CD14-positive monocyte (primary cell): ENCODE measurements around the gene HCCS. TPM values are rescaled to one million over a fixed set of nuclear protein-coding genes. Genes with fewer than 3 reads are reported as not detected.

Experiments used
- DNase-seq, 3 donors: peaks; one replicate each; pipeline ENCODE4 v3.0.0-alpha.2; 2011 to 2022
- H2AFZ ChIP-seq: 2 replicates; pipeline ENCODE4 v1.6.0; 2012; ENCODE audit warnings: mild to moderate bottlenecking, low read depth, low read length, inconsistent platforms; ENCODE audit not compliant: insufficient read depth, poor library complexity, severe bottlenecking
- H3K27ac ChIP-seq, 2 donors: 1 replicate in 1 of 2; 2 replicates in 1 of 2; pipeline ENCODE4 v1.5.1; 2012 to 2013; ENCODE audit warnings: low read length in 2 of 2, control low read depth in 1 of 2, inconsistent platforms in 1 of 2, low read depth in 1 of 2, mild to moderate bottlenecking in 1 of 2
- H3K27me3 ChIP-seq, 2 donors: one replicate each; pipeline versions ENCODE4 v1.6.0 to v1.6.1; 2011 to 2013; ENCODE audit warnings: low read length in 2 of 2; ENCODE audit not compliant: control insufficient read depth in 2 of 2, insufficient read depth in 2 of 2
- H3K36me3 ChIP-seq, 2 donors: replicated peaks in 1 of 2; 1 replicate in 1 of 2; 2 replicates in 1 of 2; pipeline versions ENCODE4 v1.5.1 to v1.6.1; 2012 to 2013; ENCODE audit warnings: low read length in 2 of 2, control low read depth in 1 of 2, inconsistent platforms in 1 of 2, mild to moderate bottlenecking in 1 of 2; ENCODE audit not compliant: insufficient read depth in 2 of 2, control insufficient read depth in 1 of 2
- H3K4me1 ChIP-seq, 2 donors: 1 replicate in 1 of 2; 2 replicates in 1 of 2; pipeline versions ENCODE4 v1.5.1 to v1.6.1; 2012 to 2013; ENCODE audit warnings: low read length in 2 of 2, control low read depth in 1 of 2, inconsistent platforms in 1 of 2, mild to moderate bottlenecking in 1 of 2, moderate library complexity in 1 of 2; ENCODE audit not compliant: insufficient read depth in 2 of 2, control insufficient read depth in 1 of 2
- H3K4me2 ChIP-seq: replicated peaks from 2 replicates; pipeline ENCODE3; 2012; ENCODE audit warnings: low read length, moderate library complexity, mild to moderate bottlenecking; ENCODE audit not compliant: poor library complexity, severe bottlenecking; ENCODE audit errors: extremely low read depth
- H3K4me3 ChIP-seq, 3 experiments: fragments of 200-600 bp in 1 of 3; sonication (generic) in 1 of 3; replicated peaks in 1 of 3; 1 replicate in 2 of 3; 2 replicates in 1 of 3; pipeline ENCODE4 v1.5.1; 2011 to 2013; ENCODE audit warnings: low read length in 3 of 3, mild to moderate bottlenecking in 3 of 3, control low read depth in 2 of 3, low read depth in 2 of 3, inconsistent platforms in 1 of 3, moderate library complexity in 1 of 3
- H3K79me2 ChIP-seq: 2 replicates; pipeline ENCODE4 v1.6.0; 2012; ENCODE audit warnings: mild to moderate bottlenecking, control low read depth, inconsistent platforms, low read length, moderate library complexity; ENCODE audit not compliant: insufficient read depth
- H3K9ac ChIP-seq: 2 replicates; pipeline ENCODE4 v1.6.0; 2017; ENCODE audit warnings: low read length, mild to moderate bottlenecking; ENCODE audit not compliant: insufficient read depth, poor library complexity, severe bottlenecking
- H3K9me3 ChIP-seq, 2 donors: replicated peaks in 1 of 2; 1 replicate in 1 of 2; 2 replicates in 1 of 2; pipeline versions ENCODE4 v1.5.1 to v1.6.1; 2012 to 2013; ENCODE audit warnings: low read length in 2 of 2, control low read depth in 1 of 2; ENCODE audit not compliant: control insufficient read depth in 1 of 2, insufficient read depth in 1 of 2
- H4K20me1 ChIP-seq: 2 replicates; pipeline ENCODE4 v1.6.0; 2012; ENCODE audit warnings: mild to moderate bottlenecking, low read length, control low read depth, moderate library complexity; ENCODE audit not compliant: insufficient read depth
- H3K27ac Mint-ChIP-seq, 7 donors: one replicate each; pipeline ENCODE4 v1.8.0; 2020; ENCODE audit warnings: mild to moderate bottlenecking in 7 of 7, mixed read lengths in 7 of 7, moderate library complexity in 6 of 7, inconsistent platforms in 2 of 7
- H3K27me3 Mint-ChIP-seq, 3 donors: one replicate each; pipeline ENCODE4 v1.8.0; 2021 to 2022; ENCODE audit warnings: low read depth in 3 of 3, mild to moderate bottlenecking in 3 of 3, mixed read lengths in 3 of 3, moderate library complexity in 3 of 3, inconsistent platforms in 1 of 3
- H3K36me3 Mint-ChIP-seq, 2 donors: one replicate each; pipeline ENCODE4 v1.8.0; 2020; ENCODE audit warnings: mixed read lengths in 2 of 2, inconsistent platforms in 1 of 2, mild to moderate bottlenecking in 1 of 2
- H3K4me1 Mint-ChIP-seq: one replicate; pipeline ENCODE4 v1.8.0; 2020; ENCODE audit warnings: mild to moderate bottlenecking, mixed read lengths
- H3K4me3 Mint-ChIP-seq, 2 donors: one replicate each; pipeline ENCODE4 v1.8.0; 2020; ENCODE audit warnings: mild to moderate bottlenecking in 2 of 2, mixed read lengths in 2 of 2, moderate library complexity in 1 of 2
- H3K9me3 Mint-ChIP-seq, 7 donors: one replicate each; pipeline ENCODE4 v1.8.0; 2020 to 2022; ENCODE audit warnings: mixed read lengths in 7 of 7, mild to moderate bottlenecking in 6 of 7, moderate library complexity in 6 of 7, inconsistent platforms in 2 of 7
- WGBS: methylation state at CpG from one replicate; pipeline ENCODE4 v1.1.5; 2013; ENCODE audit warnings: missing lambda C conversion rate; ENCODE audit not compliant: insufficient coverage; 5-methylcytosine and 5-hydroxymethylcytosine counted together
- intact Hi-C, 2 donors: fragments of 100-400 bp; cut with micrococcal nuclease; formaldehyde crosslinking; loops; one replicate each; pipeline versions ENCODE4 v1.15.0 to v1.15.1; 2023
- polyA plus RNA-seq, 3 donors: library from polyadenylated mRNA; depleted of rRNA in 1 of 3; unstranded in 2 of 3; stranded (reverse) in 1 of 3; fragments of 300-500 nt in 2 of 3; fragments of >200 nt in 1 of 3; fragmentation: Illumina TruSeq in 2 of 3; gene quantifications; 1 replicate in 2 of 3; 2 replicates in 1 of 3; pipeline ENCODE4 v1.2.3, GENCODE V29; 2012 to 2021
- TF ChIP-seq, protein P1 (sequence below): fragments of 200-600 bp; IDR thresholded peaks from one replicate; pipeline ENCODE4 v1.8.0; 2022; ENCODE audit warnings: antibody characterized with exemption, mild to moderate bottlenecking

Gene HCCS
- polyA plus RNA-seq, 3 donors, result 15.2 to 52.2 (median 38.9) TPM

DNA sequence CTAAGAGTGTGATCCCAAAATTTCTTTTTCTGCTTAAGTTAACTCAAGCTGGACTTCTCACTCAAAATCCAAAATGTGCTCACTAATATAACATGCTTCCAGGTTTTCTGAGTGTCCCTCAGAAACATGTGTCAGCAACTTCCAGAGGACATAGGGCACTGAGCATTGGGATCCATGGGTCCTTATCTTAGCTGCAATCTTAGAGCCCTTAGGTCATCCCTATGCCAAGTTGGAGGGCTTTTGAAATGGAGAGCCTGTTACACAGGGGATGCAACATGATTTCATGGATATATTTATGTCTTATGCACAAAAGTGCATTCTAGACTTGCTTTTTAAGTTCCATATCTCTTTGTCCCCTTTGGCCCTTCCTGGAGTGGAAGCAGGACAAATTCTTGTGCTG, 11.7 kb upstream of the HCCS start:
- no peak for DNase-seq
- Histone ChIP-seq H3K36me3 (no peaks in the 10 kb centered on the region), H3K9ac (no peak overlapping the region), H3K4me2 (no peak overlapping the region), H3K27me3 (no peaks in the 10 kb centered on the region), H3K79me2 (no peaks in the 10 kb centered on the region), H3K27ac (no peak overlapping the region), H3K9me3 (no peaks in the 10 kb centered on the region), H3K4me3 (no peak overlapping the region), H2AFZ (no peak overlapping the region), H4K20me1 (no peaks in the 10 kb centered on the region), H3K4me1 (no peaks in the 10 kb centered on the region)
- peaks cover 0 to 5% (median 2%) of the 10 kb centered on the region in 7 donors for H3K9me3 Mint-ChIP-seq
- H3K4me1 Mint-ChIP-seq, result peaks cover 4% of the 10 kb centered on the region
- H3K4me3 Mint-ChIP-seq, result no peak overlapping the region
- TF ChIP-seq, protein P1, sequence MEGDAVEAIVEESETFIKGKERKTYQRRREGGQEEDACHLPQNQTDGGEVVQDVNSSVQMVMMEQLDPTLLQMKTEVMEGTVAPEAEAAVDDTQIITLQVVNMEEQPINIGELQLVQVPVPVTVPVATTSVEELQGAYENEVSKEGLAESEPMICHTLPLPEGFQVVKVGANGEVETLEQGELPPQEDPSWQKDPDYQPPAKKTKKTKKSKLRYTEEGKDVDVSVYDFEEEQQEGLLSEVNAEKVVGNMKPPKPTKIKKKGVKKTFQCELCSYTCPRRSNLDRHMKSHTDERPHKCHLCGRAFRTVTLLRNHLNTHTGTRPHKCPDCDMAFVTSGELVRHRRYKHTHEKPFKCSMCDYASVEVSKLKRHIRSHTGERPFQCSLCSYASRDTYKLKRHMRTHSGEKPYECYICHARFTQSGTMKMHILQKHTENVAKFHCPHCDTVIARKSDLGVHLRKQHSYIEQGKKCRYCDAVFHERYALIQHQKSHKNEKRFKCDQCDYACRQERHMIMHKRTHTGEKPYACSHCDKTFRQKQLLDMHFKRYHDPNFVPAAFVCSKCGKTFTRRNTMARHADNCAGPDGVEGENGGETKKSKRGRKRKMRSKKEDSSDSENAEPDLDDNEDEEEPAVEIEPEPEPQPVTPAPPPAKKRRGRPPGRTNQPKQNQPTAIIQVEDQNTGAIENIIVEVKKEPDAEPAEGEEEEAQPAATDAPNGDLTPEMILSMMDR, result no peak
- no peaks in the 10 kb centered on the region for H3K27me3 Mint-ChIP-seq
- intact Hi-C loops, result no loop called here
- H3K36me3 Mint-ChIP-seq, result no peaks in the 10 kb centered on the region
- H3K27ac Mint-ChIP-seq, result peak overlapping the region in 1 of 7 donors; percentile 30

DNA sequence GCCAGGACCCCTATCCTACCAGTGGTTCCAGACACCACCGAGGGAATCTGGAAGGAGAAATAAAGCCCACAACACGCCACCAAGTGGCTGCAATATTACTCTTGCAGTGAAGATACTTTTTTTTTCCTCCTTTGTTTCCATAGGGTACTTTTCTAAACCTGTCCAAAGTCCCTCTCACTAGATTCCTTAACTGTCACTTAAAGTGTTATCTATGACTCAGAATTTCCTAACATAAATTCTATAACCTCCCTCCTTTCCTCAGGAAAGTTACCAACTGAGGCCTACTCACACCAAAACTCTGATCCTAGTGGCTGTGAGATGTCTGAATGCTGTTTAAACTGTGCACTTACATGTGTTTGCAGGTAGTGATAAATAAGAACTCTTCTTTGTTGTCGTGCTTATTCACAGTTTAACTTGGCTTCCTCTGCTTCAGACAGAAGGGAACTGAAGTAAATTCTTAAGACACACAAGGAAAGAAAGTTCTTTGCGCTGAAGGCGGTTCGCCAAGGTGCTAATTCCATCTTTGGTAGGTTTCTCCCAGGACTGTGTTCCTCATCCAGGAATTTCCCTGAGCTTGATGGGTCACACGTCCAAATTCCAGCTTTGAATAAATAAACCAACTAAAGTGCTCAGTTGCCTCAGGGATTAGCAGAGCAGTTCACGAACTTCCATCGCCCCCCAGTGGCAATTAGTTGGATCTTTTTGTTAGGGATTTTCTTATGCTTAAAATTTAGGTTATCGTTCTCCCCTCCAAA, 10.7 kb upstream of the HCCS start:
- Histone ChIP-seq H3K27ac (no peak overlapping the region), H3K79me2 (no peaks in the 10 kb centered on the region), H3K4me3 (no peak overlapping the region), H3K27me3 (no peaks in the 10 kb centered on the region), H3K4me2 (no peak overlapping the region), H2AFZ (no peak overlapping the region), H4K20me1 (no peaks in the 10 kb centered on the region), H3K9ac (no peak overlapping the region), H3K36me3 (no peaks in the 10 kb centered on the region), H3K4me1 (no peaks in the 10 kb centered on the region), H3K9me3 (no peaks in the 10 kb centered on the region)
- Mint-ChIP-seq H3K27me3 (no peaks in the 10 kb centered on the region), H3K4me1 (peaks cover 4% of the 10 kb centered on the region), H3K4me3 (no peak overlapping the region), H3K27ac (no peak overlapping the region), H3K9me3 (peaks cover 0 to 5% (median 2%) of the 10 kb centered on the region in 7 donors), H3K36me3 (no peaks in the 10 kb centered on the region)
- intact Hi-C loops, result no loop called here
- no peak for DNase-seq
- 100% methylated on average over 3 of the region's 10 CpGs for WGBS
- TF ChIP-seq, protein P1, result no peak
